K562 (cell line): ENCODE results near the gene LRP1. TPM values are rescaled to one million over a fixed set of nuclear protein-coding genes. Genes with fewer than 3 reads are reported as not detected.

Experiments used
- ATAC-seq: fragments of 200-7000 bp; cut with Tn5 transposase; 3 replicates; pipeline ENCODE4 v1.9.1; 2020; ENCODE audit warnings: moderate library complexity
- BruUV-seq: library from RNA; stranded (reverse); fragments of 400-500 nt; replicated peaks from 2 replicates; lab custom pipeline; 2021; lab: Mats Ljungman, UMichigan
- CTCF ChIA-PET: fragments of 300-600 bp; formaldehyde crosslinking; extraction: SDS; loops from one replicate; lab custom pipeline; 2021; ENCODE audit warnings: low intra/inter-chr PET ratio; lab: Yijun Ruan, JAX
- POLR2A ChIA-PET: fragments of 300-600, 350-650 bp; sonication (Branson Sonifier 250); formaldehyde crosslinking; extraction: SDS; loops from one replicate; lab custom pipeline; 2021; ENCODE audit warnings: antibody characterized with exemption, inconsistent platforms; lab: Yijun Ruan, JAX
- DNase-seq, 4 experiments: peaks; one replicate each; pipeline versions ENCODE4 v3.0.0 to v3.0.0-alpha.2; 2011 to 2018; ENCODE audit warnings: low spot score in 3 of 4, mixed read lengths in 3 of 4; ENCODE audit errors: extremely low read depth in 1 of 4
- FAIRE-seq: peaks from 2 replicates; lab custom pipeline; 2011; peaks lifted over from hg19 to GRCh38; lab: Jason Lieb, UNC
- H2AFZ ChIP-seq: 2 replicates; pipeline ENCODE4 v1.6.0; 2011; ENCODE audit warnings: low read depth, low read length, control low read depth, inconsistent platforms
- H3K27ac ChIP-seq: fragments of 200-600 bp; 3 replicates; pipeline ENCODE4 v1.8.0; 2011; ENCODE audit warnings: low read depth, mild to moderate bottlenecking, control low read depth, inconsistent platforms, low read length, moderate library complexity, mixed read lengths; ENCODE audit errors: extremely low read depth
- H3K27me3 ChIP-seq, 2 experiments: fragments of 300-600 bp in 1 of 2; 2 replicates in 1 of 2; 3 replicates in 1 of 2; pipeline versions ENCODE4 v1.6.0 to v1.8.0; 2011; ENCODE audit warnings: inconsistent platforms in 2 of 2, low read length in 2 of 2, mild to moderate bottlenecking in 1 of 2, mixed read lengths in 1 of 2, moderate library complexity in 1 of 2; ENCODE audit not compliant: control insufficient read depth in 2 of 2, insufficient read depth in 2 of 2
- H3K36me3 ChIP-seq: fragments of 300-600 bp; 3 replicates; pipeline ENCODE4 v1.8.0; 2011; ENCODE audit warnings: mild to moderate bottlenecking, low read length, inconsistent platforms; ENCODE audit not compliant: control insufficient read depth, insufficient read depth
- H3K4me1 ChIP-seq, 2 experiments: fragments of 200-600 bp in 1 of 2; replicated peaks in 1 of 2; 2 replicates in 1 of 2; 3 replicates in 1 of 2; pipeline versions ENCODE4 v1.5.1 to v1.8.0; 2011; ENCODE audit warnings: inconsistent platforms in 2 of 2, low read length in 2 of 2, mild to moderate bottlenecking in 1 of 2, mixed read lengths in 1 of 2, moderate library complexity in 1 of 2; ENCODE audit not compliant: control insufficient read depth in 2 of 2, insufficient read depth in 2 of 2
- H3K4me2 ChIP-seq: 2 replicates; pipeline ENCODE4 v1.6.1; 2011; ENCODE audit warnings: low read length, control low read depth, inconsistent platforms, mixed read lengths; ENCODE audit not compliant: insufficient read depth
- H3K4me3 ChIP-seq: fragments of 200-600 bp; sonication (generic), shearing (Covaris generic); 2 replicates; pipeline ENCODE4 v1.5.1; 2016; ENCODE audit warnings: control low read depth, inconsistent platforms
- H3K79me2 ChIP-seq: fragments of 200-600 bp; 3 replicates; pipeline ENCODE4 v1.8.0; 2011; ENCODE audit warnings: low read length, inconsistent platforms; ENCODE audit not compliant: control insufficient read depth, insufficient read depth
- H3K9ac ChIP-seq, 2 experiments: 2 replicates each; pipeline versions ENCODE4 v1.6.0 to v1.6.1; 2011; ENCODE audit warnings: low read depth in 2 of 2, low read length in 2 of 2, control low read depth in 1 of 2, inconsistent platforms in 1 of 2, mild to moderate bottlenecking in 1 of 2, mixed read lengths in 1 of 2; ENCODE audit not compliant: insufficient read depth in 1 of 2
- H3K9me1 ChIP-seq: one replicate; pipeline ENCODE4 v1.6.0; 2011; ENCODE audit warnings: inconsistent platforms, mild to moderate bottlenecking, low read length, moderate library complexity; ENCODE audit not compliant: control insufficient read depth, insufficient read depth
- H3K9me3 ChIP-seq: replicated peaks from 2 replicates; pipeline ENCODE4 v1.5.1; 2011; ENCODE audit warnings: low read depth, low read length, inconsistent platforms; ENCODE audit not compliant: control insufficient read depth, insufficient read depth
- H4K20me1 ChIP-seq: replicated peaks from 2 replicates; pipeline ENCODE4 v1.6.1; 2011; ENCODE audit warnings: low read length, inconsistent platforms, mixed read lengths; ENCODE audit not compliant: control insufficient read depth, insufficient read depth
- ARID1B ChIP-seq: fragments of 450-650 bp; IDR thresholded peaks from 2 replicates; pipeline ENCODE4 v1.6.1; 2016; ENCODE audit warnings: antibody characterized with exemption, mild to moderate bottlenecking, inconsistent platforms
- CBFA2T2 ChIP-seq: fragments of 450-650 bp; conservative IDR thresholded peaks from 2 replicates; pipeline ENCODE4 v1.6.1; 2017; ENCODE audit warnings: mild to moderate bottlenecking
- CBFA2T3 ChIP-seq: fragments of 450-650 bp; IDR thresholded peaks from 2 replicates; pipeline ENCODE4 v1.6.1; 2017
- CREB1 ChIP-seq, 2 experiments: sonication (generic) in 1 of 2; formaldehyde crosslinking in 1 of 2; IDR thresholded peaks; 2 replicates each; pipeline versions ENCODE4 v1.6.1 to v1.8.0; 2012 to 2022; ENCODE audit warnings: inconsistent platforms in 1 of 2, mild to moderate bottlenecking in 1 of 2, missing genetic modification reagents in 1 of 2, moderate library complexity in 1 of 2
- DNMT1 ChIP-seq: fragments of 450-650 bp; IDR thresholded peaks from 2 replicates; pipeline ENCODE4 v1.6.1; 2016; ENCODE audit warnings: antibody characterized with exemption, mild to moderate bottlenecking
- MEIS2 ChIP-seq: fragments of 450-650 bp; IDR thresholded peaks from 2 replicates; pipeline ENCODE4 v1.6.1; 2014; ENCODE audit warnings: mild to moderate bottlenecking; ENCODE audit not compliant: partially characterized antibody
- MTA2 ChIP-seq: fragments of 450-650 bp; IDR thresholded peaks from 2 replicates; pipeline ENCODE4 v1.6.1; 2016; ENCODE audit warnings: low read depth
- NBN ChIP-seq: fragments of 450-650 bp; IDR thresholded peaks from 2 replicates; pipeline ENCODE4 v1.6.1; 2016; ENCODE audit warnings: low read depth, mild to moderate bottlenecking
- NCOR1 ChIP-seq: fragments of 450-650 bp; IDR thresholded peaks from 2 replicates; pipeline ENCODE4 v1.6.1; 2016; ENCODE audit warnings: mild to moderate bottlenecking, moderate library complexity
- POLR2AphosphoS5 ChIP-seq: IDR thresholded peaks from 2 replicates; pipeline ENCODE4 v1.6.1; 2011; ENCODE audit warnings: mild to moderate bottlenecking, low read depth, low read length, moderate library complexity; ENCODE audit not compliant: control insufficient read depth, insufficient read depth
- RBBP5 ChIP-seq: fragments of 200-600 bp; sonication (generic); IDR thresholded peaks from 2 replicates; pipeline ENCODE4 v1.6.1; 2012; ENCODE audit warnings: borderline replicate concordance, mild to moderate bottlenecking, low read length, control low read depth, inconsistent platforms; ENCODE audit not compliant: insufficient read depth, poor library complexity, severe bottlenecking
- TAL1 ChIP-seq: fragments of 450-650 bp; IDR thresholded peaks from 2 replicates; pipeline ENCODE4 v1.6.1; 2016; ENCODE audit warnings: mild to moderate bottlenecking
- TCF3 ChIP-seq: sonication (generic); formaldehyde crosslinking; IDR thresholded peaks from 2 replicates; pipeline ENCODE4 v1.4.0; 2020; ENCODE audit warnings: mild to moderate bottlenecking, missing genetic modification reagents
- TEAD4 ChIP-seq, 2 experiments: sonication (generic) in 1 of 2; formaldehyde crosslinking in 1 of 2; IDR thresholded peaks; 2 replicates each; pipeline versions ENCODE4 v1.6.1 to v1.8.0; 2012 to 2022; ENCODE audit warnings: borderline replicate concordance in 1 of 2, inconsistent platforms in 1 of 2, low read length in 1 of 2, mild to moderate bottlenecking in 1 of 2, missing genetic modification reagents in 1 of 2
- TRIM24 ChIP-seq, 2 experiments: fragments of 450-650 bp; IDR thresholded peaks; 2 replicates each; pipeline ENCODE4 v1.6.1; 2016
- ZBTB7A ChIP-seq: IDR thresholded peaks from 2 replicates; pipeline ENCODE4 v1.6.1; 2011; ENCODE audit warnings: low read depth, mild to moderate bottlenecking, low read length, moderate library complexity, borderline replicate concordance; ENCODE audit not compliant: control insufficient read depth
- WGBS: fragments of 100-300 bp; shearing (Covaris generic); methylation state at CpG from one replicate; pipeline ENCODE4 v1.1.6; 2016; ENCODE audit warnings: low coverage, mixed read lengths; ENCODE audit not compliant: insufficient coverage; ENCODE audit errors: missing lambda C conversion rate; 5-methylcytosine and 5-hydroxymethylcytosine counted together
- in situ Hi-C: fragments of 300-500 bp; cut with MboI; formaldehyde crosslinking; loops from 4 replicates; pipeline ENCODE4 v1.15.0; 2018; ENCODE audit warnings: inconsistent platforms, mixed read lengths
- intact Hi-C: fragments of 100-400 bp; cut with micrococcal nuclease; formaldehyde crosslinking; loops from 2 replicates; pipeline ENCODE4 v1.14.2; 2022
- polyA plus RNA-seq, 8 experiments: library from polyadenylated mRNA; depleted of rRNA in 4 of 8; stranded (reverse) in 5 of 8; unstranded in 3 of 8; fragments of >200 nt; fragmentation: Nextera tagmentation in 2 of 8; fragmentation: Illumina TruSeq in 1 of 8; extraction: Ambion mirVana in 2 of 8; extraction: Trizol in 1 of 8; gene quantifications; 2 replicates each; pipeline versions ENCODE4 v1.2.1 to v1.2.3, GENCODE V29; 2011 to 2014; ENCODE audit warnings: inconsistent platforms in 1 of 8, missing spikeins in 1 of 8
- total RNA-seq, 7 experiments: library from RNA; depleted of rRNA in 6 of 7; stranded (reverse); fragments of >200 nt in 6 of 7; fragmentation: Illumina TruSeq in 2 of 7; extraction: Trizol in 2 of 7; gene quantifications; 2 replicates each; pipeline versions ENCODE4 v1.2.1 to v1.2.3, GENCODE V29; 2011 to 2021; ENCODE audit warnings: low replicate concordance in 1 of 7
- TF ChIP-seq, protein P1 (sequence below): fragments of 250-450 bp; sonication (Bioruptor Pico); IDR thresholded peaks from 2 replicates; pipeline ENCODE4 v1.9.0; 2021; ENCODE audit warnings: mild to moderate bottlenecking, inconsistent platforms
- TF ChIP-seq, protein P2 (sequence below): IDR thresholded peaks from 3 replicates; pipeline ENCODE4 v1.6.1; 2011; ENCODE audit warnings: borderline replicate concordance, mild to moderate bottlenecking; ENCODE audit not compliant: insufficient read length, insufficient read depth

LRP1 gene
- total and polyA plus RNA-seq, 9 of the 15 experiments (the other 6 are each of a cell fraction or from before 2014, with no cell fraction given): 0.04 to 0.64 (median 0.19) TPM; not detected in 2

GRCh38 chr12:57126561-57126960 lies 1.7 kb upstream of the LRP1 start:
- ATAC-seq (no peak), DNase-seq (peak; percentile 41 to 65 (median 47)), FAIRE-seq (no peak)
- ChIA-PET CTCF (interaction anchor here (1.0 kb wide), 1 partner anchor 48 kb away, joined by 5 read pairs; no protein-coding TSS in a partner anchor), POLR2A (interaction anchor here (0.7 to 1.2 kb wide), 4 partner anchors 9 to 60 kb away, joined by 3 to 6 read pairs (median 4); no protein-coding TSS in a partner anchor)
- in situ Hi-C loops: no loop called here
- intact Hi-C loops: loop anchor here (10.0 kb wide), 1 partner anchor 118 kb away; no protein-coding TSS in a partner anchor
- 5% methylated on average over 7 of the region's 7 CpGs for WGBS
- Histone ChIP-seq H3K79me2 (no peaks in the 10 kb centered on the region), H3K4me3 (no peak overlapping the region), H4K20me1 (no peaks in the 10 kb centered on the region), H3K27ac (no peak overlapping the region), H3K9me3 (peaks cover 7% of the 10 kb centered on the region), H2AFZ (peak overlapping the region; percentile 91), H3K36me3 (no peaks in the 10 kb centered on the region), H3K4me2 (peak overlapping the region; percentile 86), H3K9me1 (no peaks in the 10 kb centered on the region), H3K4me1 (peaks cover 7 to 28% of the 10 kb centered on the region in 2 experiments), H3K27me3 (no peaks in the 10 kb centered on the region), H3K9ac (peak overlapping the region; percentile 8 to 23; a peak in 2 of 4 replicates)
- no TSS peak for BruUV-seq
- peak; percentile 39; the same call in 1 of the 2 replicates for TF ChIP-seq TEAD4 (IDR thresholded peaks at IDR 0.05; ENCODE audit: low read length)
- TF ChIP-seq TEAD4 (CRISPR knock-in tag; IDR thresholded peaks at IDR 0.05; ENCODE audit: borderline replicate concordance): no peak
- no peak for TF ChIP-seq NBN
- TF ChIP-seq, protein P1, sequence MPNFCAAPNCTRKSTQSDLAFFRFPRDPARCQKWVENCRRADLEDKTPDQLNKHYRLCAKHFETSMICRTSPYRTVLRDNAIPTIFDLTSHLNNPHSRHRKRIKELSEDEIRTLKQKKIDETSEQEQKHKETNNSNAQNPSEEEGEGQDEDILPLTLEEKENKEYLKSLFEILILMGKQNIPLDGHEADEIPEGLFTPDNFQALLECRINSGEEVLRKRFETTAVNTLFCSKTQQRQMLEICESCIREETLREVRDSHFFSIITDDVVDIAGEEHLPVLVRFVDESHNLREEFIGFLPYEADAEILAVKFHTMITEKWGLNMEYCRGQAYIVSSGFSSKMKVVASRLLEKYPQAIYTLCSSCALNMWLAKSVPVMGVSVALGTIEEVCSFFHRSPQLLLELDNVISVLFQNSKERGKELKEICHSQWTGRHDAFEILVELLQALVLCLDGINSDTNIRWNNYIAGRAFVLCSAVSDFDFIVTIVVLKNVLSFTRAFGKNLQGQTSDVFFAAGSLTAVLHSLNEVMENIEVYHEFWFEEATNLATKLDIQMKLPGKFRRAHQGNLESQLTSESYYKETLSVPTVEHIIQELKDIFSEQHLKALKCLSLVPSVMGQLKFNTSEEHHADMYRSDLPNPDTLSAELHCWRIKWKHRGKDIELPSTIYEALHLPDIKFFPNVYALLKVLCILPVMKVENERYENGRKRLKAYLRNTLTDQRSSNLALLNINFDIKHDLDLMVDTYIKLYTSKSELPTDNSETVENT (CRISPR knock-in tag): no peak
- TF ChIP-seq ZBTB7A: peak; percentile 62; the same call in 1 of the 2 replicates
- TF ChIP-seq TAL1: peak; percentile 76
- peak; percentile 69 for TF ChIP-seq ARID1B
- peak in 1 of 2 experiments; percentile 37; a peak in 1 of 4 replicates for TF ChIP-seq TRIM24 (IDR thresholded peaks at IDR 0.05)
- peak; percentile 37 for TF ChIP-seq MEIS2
- peak; percentile 59 for TF ChIP-seq MTA2
- peak; percentile 79 for TF ChIP-seq CBFA2T3
- no peak for TF ChIP-seq CREB1 (IDR thresholded peaks at IDR 0.05)
- no peak for TF ChIP-seq CREB1 (CRISPR knock-in tag; IDR thresholded peaks at IDR 0.05)
- no peak for TF ChIP-seq RBBP5
- TF ChIP-seq DNMT1: no peak
- peak; percentile 68 for TF ChIP-seq CBFA2T2
- TF ChIP-seq POLR2AphosphoS5: peak; percentile 28; the same call in 1 of the 2 replicates
- peak; percentile 81 for TF ChIP-seq TCF3
- peak; percentile 40; the same call in 1 of the 2 replicates for TF ChIP-seq NCOR1
- TF ChIP-seq, protein P2, sequence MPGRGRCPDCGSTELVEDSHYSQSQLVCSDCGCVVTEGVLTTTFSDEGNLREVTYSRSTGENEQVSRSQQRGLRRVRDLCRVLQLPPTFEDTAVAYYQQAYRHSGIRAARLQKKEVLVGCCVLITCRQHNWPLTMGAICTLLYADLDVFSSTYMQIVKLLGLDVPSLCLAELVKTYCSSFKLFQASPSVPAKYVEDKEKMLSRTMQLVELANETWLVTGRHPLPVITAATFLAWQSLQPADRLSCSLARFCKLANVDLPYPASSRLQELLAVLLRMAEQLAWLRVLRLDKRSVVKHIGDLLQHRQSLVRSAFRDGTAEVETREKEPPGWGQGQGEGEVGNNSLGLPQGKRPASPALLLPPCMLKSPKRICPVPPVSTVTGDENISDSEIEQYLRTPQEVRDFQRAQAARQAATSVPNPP: no peak
